Muscle of leg (tissue), 11 donors: ENCODE results near the gene METAP2. TPM values are rescaled to one million over a fixed set of nuclear protein-coding genes. Genes with fewer than 3 reads are reported as not detected.

Experiments
- DNase-seq: peaks from one replicate; pipeline ENCODE4 v3.0.0; 2013
- H3K27ac ChIP-seq: one replicate; pipeline ENCODE4 v1.5.1; 2013; ENCODE audit warnings: mild to moderate bottlenecking, low read length, control low read depth
- H3K27me3 ChIP-seq: one replicate; pipeline ENCODE4 v1.6.1; 2013; ENCODE audit warnings: low read length; ENCODE audit not compliant: control insufficient read depth, insufficient read depth
- H3K36me3 ChIP-seq: one replicate; pipeline ENCODE4 v1.6.1; 2013; ENCODE audit warnings: low read length; ENCODE audit not compliant: control insufficient read depth, insufficient read depth
- H3K4me1 ChIP-seq: one replicate; pipeline ENCODE4 v1.6.1; 2013; ENCODE audit warnings: low read length; ENCODE audit not compliant: control insufficient read depth, insufficient read depth
- H3K4me3 ChIP-seq: one replicate; pipeline ENCODE4 v1.5.1; 2013; ENCODE audit warnings: low read length, control low read depth
- H3K9me3 ChIP-seq: replicated peaks from 2 replicates; pipeline ENCODE4 v1.6.1; 2013; ENCODE audit warnings: low read depth, low read length; ENCODE audit not compliant: control insufficient read depth
- WGBS: methylation state at CpG from one replicate; pipeline ENCODE4 v1.1.5; 2013; ENCODE audit warnings: missing lambda C conversion rate; ENCODE audit not compliant: insufficient coverage; 5-methylcytosine and 5-hydroxymethylcytosine counted together
- polyA plus RNA-seq, 8 donors: library from polyadenylated mRNA; unstranded; fragments of 120-200 nt; gene quantifications; one replicate each; pipeline versions ENCODE4 v1.2.1 to v1.2.3, GENCODE V29; 2013; ENCODE audit warnings: inconsistent platforms in 1 of 8, low replicate concordance in 1 of 8; ENCODE audit not compliant: insufficient read length in 8 of 8, insufficient read depth in 1 of 8
- total RNA-seq: library from RNA; stranded (reverse); fragments of 120-200 nt; gene quantifications from one replicate; pipeline ENCODE4 v1.2.4, GENCODE V29; 2013

METAP2 gene
- total and polyA plus RNA-seq, 9 donors, result 81.0 to 144 (median 114) TPM

DNA sequence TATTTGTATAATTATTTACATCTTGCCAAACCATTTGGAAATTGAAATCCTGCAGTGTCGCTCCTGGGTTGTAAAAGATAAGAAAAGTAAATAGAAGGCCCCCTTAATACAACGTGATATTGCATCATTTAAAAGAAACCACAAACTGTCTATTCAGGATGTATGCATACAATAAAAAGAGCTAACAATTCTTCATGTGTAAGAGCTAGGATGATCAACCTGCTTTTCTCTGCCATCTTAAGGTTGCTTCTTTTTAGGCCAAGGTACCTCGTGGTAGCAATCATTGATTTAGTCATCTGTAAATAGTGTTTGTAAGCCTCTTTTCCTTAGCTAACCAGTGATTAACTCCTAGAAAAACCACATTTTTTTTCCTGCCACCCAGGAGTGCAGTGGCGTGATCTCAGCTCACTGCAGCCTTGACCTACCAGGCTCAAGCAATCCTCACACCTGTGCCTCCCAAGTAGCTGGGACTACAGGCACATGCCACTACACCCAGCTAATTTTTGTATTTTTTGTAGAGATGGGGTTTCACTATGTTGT lies 80.7 kb downstream of the METAP2 start:
- DNase-seq, result no peak
- Histone ChIP-seq H3K36me3 (no peaks in the 10 kb centered on the region), H3K4me3 (no peak overlapping the region), H3K27me3 (peaks cover 12% of the 10 kb centered on the region), H3K27ac (no peak overlapping the region), H3K9me3 (no peaks in the 10 kb centered on the region), H3K4me1 (no peaks in the 10 kb centered on the region)
- WGBS, result no CpG with 5 or more reads among the region's 4 CpGs

DNA sequence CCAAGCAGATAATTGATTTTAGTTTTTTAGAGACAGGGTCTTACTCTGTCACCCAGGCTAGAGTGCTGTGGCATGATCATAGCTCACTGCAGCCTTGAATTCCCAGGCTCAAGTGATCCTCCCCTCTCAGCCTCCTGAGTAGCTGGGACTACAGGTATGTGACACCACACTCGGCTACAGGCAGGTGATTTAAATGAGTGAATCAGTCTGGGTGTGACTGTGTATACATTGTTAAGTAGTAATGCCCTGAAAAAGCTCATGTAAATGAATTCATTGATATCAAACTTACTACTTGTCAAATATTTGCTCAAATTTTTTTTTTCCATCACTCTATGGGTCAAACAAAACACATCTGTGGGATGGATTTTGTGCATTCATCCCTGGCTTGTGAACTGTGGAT lies 83.7 kb downstream of the METAP2 start:
- no peaks in the 10 kb centered on the region for H3K27me3 ChIP-seq
- H3K36me3 ChIP-seq, result no peaks in the 10 kb centered on the region
- H3K27ac ChIP-seq, result no peak overlapping the region
- no peak overlapping the region for H3K4me3 ChIP-seq
- no peaks in the 10 kb centered on the region for H3K9me3 ChIP-seq
- no CpG with 5 or more reads among the region's 1 CpG for WGBS
- no peaks in the 10 kb centered on the region for H3K4me1 ChIP-seq
- no peak for DNase-seq

Other genes starting within 250 kb of the METAP2 start
- 3.4 TPM for gene USP44, start 77.3 kb downstream of the METAP2 start, total RNA-seq
- 1 to 10 TPM in 4 of 8 donors, under 1 TPM in 4; 0.60 to 1.6 (median 1.0) TPM for gene USP44, start 77.3 kb downstream of the METAP2 start, polyA plus RNA-seq